K562 (cell line): ENCODE data around the gene ADIPOQ. TPM values are rescaled to one million over a fixed set of nuclear protein-coding genes. Genes with fewer than 3 reads are reported as not detected.

ENCODE experiments used
- ATAC-seq: fragments of 200-7000 bp; cut with Tn5 transposase; 3 replicates; pipeline ENCODE4 v1.9.1; 2020; ENCODE audit warnings: moderate library complexity
- BruUV-seq: library from RNA; stranded (reverse); fragments of 400-500 nt; replicated peaks from 2 replicates; lab custom pipeline; 2021; lab: Mats Ljungman, UMichigan
- CTCF ChIA-PET: fragments of 300-600 bp; formaldehyde crosslinking; extraction: SDS; loops from one replicate; lab custom pipeline; 2021; ENCODE audit warnings: low intra/inter-chr PET ratio; lab: Yijun Ruan, JAX
- POLR2A ChIA-PET: fragments of 300-600, 350-650 bp; sonication (Branson Sonifier 250); formaldehyde crosslinking; extraction: SDS; loops from one replicate; lab custom pipeline; 2021; ENCODE audit warnings: antibody characterized with exemption, inconsistent platforms; lab: Yijun Ruan, JAX
- DNase-seq, 4 experiments: peaks; one replicate each; pipeline versions ENCODE4 v3.0.0 to v3.0.0-alpha.2; 2011 to 2018; ENCODE audit warnings: low spot score in 3 of 4, mixed read lengths in 3 of 4; ENCODE audit errors: extremely low read depth in 1 of 4
- FAIRE-seq: peaks from 2 replicates; lab custom pipeline; 2011; peaks lifted over from hg19 to GRCh38; lab: Jason Lieb, UNC
- H2AFZ ChIP-seq: 2 replicates; pipeline ENCODE4 v1.6.0; 2011; ENCODE audit warnings: low read depth, low read length, control low read depth, inconsistent platforms
- H3K27ac ChIP-seq: fragments of 200-600 bp; 3 replicates; pipeline ENCODE4 v1.8.0; 2011; ENCODE audit warnings: low read depth, mild to moderate bottlenecking, control low read depth, inconsistent platforms, low read length, moderate library complexity, mixed read lengths; ENCODE audit errors: extremely low read depth
- H3K27me3 ChIP-seq, 2 experiments: fragments of 300-600 bp in 1 of 2; 2 replicates in 1 of 2; 3 replicates in 1 of 2; pipeline versions ENCODE4 v1.6.0 to v1.8.0; 2011; ENCODE audit warnings: inconsistent platforms in 2 of 2, low read length in 2 of 2, mild to moderate bottlenecking in 1 of 2, mixed read lengths in 1 of 2, moderate library complexity in 1 of 2; ENCODE audit not compliant: control insufficient read depth in 2 of 2, insufficient read depth in 2 of 2
- H3K36me3 ChIP-seq: fragments of 300-600 bp; 3 replicates; pipeline ENCODE4 v1.8.0; 2011; ENCODE audit warnings: mild to moderate bottlenecking, low read length, inconsistent platforms; ENCODE audit not compliant: control insufficient read depth, insufficient read depth
- H3K4me1 ChIP-seq, 2 experiments: fragments of 200-600 bp in 1 of 2; replicated peaks in 1 of 2; 2 replicates in 1 of 2; 3 replicates in 1 of 2; pipeline versions ENCODE4 v1.5.1 to v1.8.0; 2011; ENCODE audit warnings: inconsistent platforms in 2 of 2, low read length in 2 of 2, mild to moderate bottlenecking in 1 of 2, mixed read lengths in 1 of 2, moderate library complexity in 1 of 2; ENCODE audit not compliant: control insufficient read depth in 2 of 2, insufficient read depth in 2 of 2
- H3K4me2 ChIP-seq: 2 replicates; pipeline ENCODE4 v1.6.1; 2011; ENCODE audit warnings: low read length, control low read depth, inconsistent platforms, mixed read lengths; ENCODE audit not compliant: insufficient read depth
- H3K4me3 ChIP-seq: fragments of 200-600 bp; sonication (generic), shearing (Covaris generic); 2 replicates; pipeline ENCODE4 v1.5.1; 2016; ENCODE audit warnings: control low read depth, inconsistent platforms
- H3K79me2 ChIP-seq: fragments of 200-600 bp; 3 replicates; pipeline ENCODE4 v1.8.0; 2011; ENCODE audit warnings: low read length, inconsistent platforms; ENCODE audit not compliant: control insufficient read depth, insufficient read depth
- H3K9ac ChIP-seq, 2 experiments: 2 replicates each; pipeline versions ENCODE4 v1.6.0 to v1.6.1; 2011; ENCODE audit warnings: low read depth in 2 of 2, low read length in 2 of 2, control low read depth in 1 of 2, inconsistent platforms in 1 of 2, mild to moderate bottlenecking in 1 of 2, mixed read lengths in 1 of 2; ENCODE audit not compliant: insufficient read depth in 1 of 2
- H3K9me1 ChIP-seq: one replicate; pipeline ENCODE4 v1.6.0; 2011; ENCODE audit warnings: inconsistent platforms, mild to moderate bottlenecking, low read length, moderate library complexity; ENCODE audit not compliant: control insufficient read depth, insufficient read depth
- H3K9me3 ChIP-seq: replicated peaks from 2 replicates; pipeline ENCODE4 v1.5.1; 2011; ENCODE audit warnings: low read depth, low read length, inconsistent platforms; ENCODE audit not compliant: control insufficient read depth, insufficient read depth
- H4K20me1 ChIP-seq: replicated peaks from 2 replicates; pipeline ENCODE4 v1.6.1; 2011; ENCODE audit warnings: low read length, inconsistent platforms, mixed read lengths; ENCODE audit not compliant: control insufficient read depth, insufficient read depth
- CEBPG ChIP-seq, 3 experiments: fragments of 200-800 bp in 1 of 3; sonication (Bioruptor generic) in 1 of 3; sonication (generic) in 1 of 3; formaldehyde crosslinking in 1 of 3; IDR thresholded peaks in 2 of 3; conservative IDR thresholded peaks in 1 of 3; 2 replicates each; pipeline versions ENCODE4 v1.6.1 to v1.8.0; 2016 to 2022; ENCODE audit warnings: missing compliant biosample characterization in 2 of 3, missing genetic modification characterization in 2 of 3, mild to moderate bottlenecking in 1 of 3, missing genetic modification reagents in 1 of 3
- DPF2 ChIP-seq: fragments of 450-650 bp; IDR thresholded peaks from 2 replicates; pipeline ENCODE4 v1.6.1; 2016
- EHMT2 ChIP-seq: fragments of 450-650 bp; IDR thresholded peaks from 2 replicates; pipeline ENCODE4 v1.6.1; 2018; ENCODE audit warnings: antibody characterized with exemption
- ETV6 ChIP-seq, 3 experiments: fragments of 150-350 bp in 1 of 3; sonication (generic) in 1 of 3; formaldehyde crosslinking in 1 of 3; IDR thresholded peaks; 2 replicates each; pipeline versions ENCODE4 v1.6.1 to v1.8.0; 2014 to 2022; ENCODE audit warnings: borderline replicate concordance in 2 of 3, low read depth in 2 of 3, antibody characterized with exemption in 1 of 3, low read length in 1 of 3, mild to moderate bottlenecking in 1 of 3, missing genetic modification reagents in 1 of 3
- HLTF ChIP-seq: fragments of 450-650 bp; IDR thresholded peaks from 2 replicates; pipeline ENCODE4 v1.6.1; 2016
- MTA2 ChIP-seq: fragments of 450-650 bp; IDR thresholded peaks from 2 replicates; pipeline ENCODE4 v1.6.1; 2016; ENCODE audit warnings: low read depth
- NKRF ChIP-seq: fragments of 450-650 bp; IDR thresholded peaks from 2 replicates; pipeline ENCODE4 v1.6.1; 2016; ENCODE audit warnings: borderline replicate concordance
- PATZ1 ChIP-seq: fragments of 250-450 bp; sonication (Bioruptor Pico); IDR thresholded peaks from 2 replicates; pipeline ENCODE4 v1.5.0; 2020; ENCODE audit warnings: mild to moderate bottlenecking, borderline replicate concordance
- SMARCA4 ChIP-seq: fragments of 450-650 bp; IDR thresholded peaks from 2 replicates; pipeline ENCODE4 v1.6.1; 2016
- SMARCE1 ChIP-seq: fragments of 450-650 bp; IDR thresholded peaks from 2 replicates; pipeline ENCODE4 v1.7.1; 2016; ENCODE audit warnings: mild to moderate bottlenecking
- ZNF512 ChIP-seq: IDR thresholded peaks from 2 replicates; pipeline ENCODE4 v1.6.1; 2016; ENCODE audit warnings: missing genetic modification characterization, missing compliant biosample characterization
- WGBS: fragments of 100-300 bp; shearing (Covaris generic); methylation state at CpG from one replicate; pipeline ENCODE4 v1.1.6; 2016; ENCODE audit warnings: low coverage, mixed read lengths; ENCODE audit not compliant: insufficient coverage; ENCODE audit errors: missing lambda C conversion rate; 5-methylcytosine and 5-hydroxymethylcytosine counted together
- in situ Hi-C: fragments of 300-500 bp; cut with MboI; formaldehyde crosslinking; loops from 4 replicates; pipeline ENCODE4 v1.15.0; 2018; ENCODE audit warnings: inconsistent platforms, mixed read lengths
- intact Hi-C: fragments of 100-400 bp; cut with micrococcal nuclease; formaldehyde crosslinking; loops from 2 replicates; pipeline ENCODE4 v1.14.2; 2022
- polyA plus RNA-seq, 8 experiments: library from polyadenylated mRNA; depleted of rRNA in 4 of 8; stranded (reverse) in 5 of 8; unstranded in 3 of 8; fragments of >200 nt; fragmentation: Nextera tagmentation in 2 of 8; fragmentation: Illumina TruSeq in 1 of 8; extraction: Ambion mirVana in 2 of 8; extraction: Trizol in 1 of 8; gene quantifications; 2 replicates each; pipeline versions ENCODE4 v1.2.1 to v1.2.3, GENCODE V29; 2011 to 2014; ENCODE audit warnings: inconsistent platforms in 1 of 8, missing spikeins in 1 of 8
- total RNA-seq, 7 experiments: library from RNA; depleted of rRNA in 6 of 7; stranded (reverse); fragments of >200 nt in 6 of 7; fragmentation: Illumina TruSeq in 2 of 7; extraction: Trizol in 2 of 7; gene quantifications; 2 replicates each; pipeline versions ENCODE4 v1.2.1 to v1.2.3, GENCODE V29; 2011 to 2021; ENCODE audit warnings: low replicate concordance in 1 of 7

The ADIPOQ gene
- total and polyA plus RNA-seq, 9 of the 15 experiments (the other 6 are each of a cell fraction or from before 2014, with no cell fraction given): 0.01 to 0.04 (median 0.03) TPM; not detected in 4

DNA sequence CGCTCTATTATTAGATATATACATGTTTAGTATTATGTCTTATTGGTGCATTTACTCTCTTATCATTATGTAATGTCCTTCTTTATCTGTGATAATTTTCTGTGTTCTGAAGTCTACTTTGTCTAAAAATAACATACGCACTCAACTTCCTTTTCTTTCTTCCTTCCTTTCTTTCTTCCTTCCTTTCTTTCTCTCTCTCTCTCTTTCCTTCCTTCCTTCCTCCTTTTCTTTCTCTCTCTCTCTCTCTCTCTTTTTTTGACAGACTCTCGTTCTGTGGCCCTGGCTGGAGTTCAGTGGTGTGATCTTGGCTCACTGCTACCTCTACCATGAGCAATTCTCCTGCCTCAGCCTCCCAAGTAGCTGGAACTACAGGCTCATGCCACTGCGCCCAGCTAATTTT is 15.2 kb downstream of the ADIPOQ start:
- Histone ChIP-seq H3K9me3 (peaks cover 2% of the 10 kb centered on the region; the same call in 1 of the 2 replicates), H3K27ac (no peak overlapping the region), H3K79me2 (no peaks in the 10 kb centered on the region), H3K4me3 (no peak overlapping the region), H4K20me1 (no peaks in the 10 kb centered on the region), H3K4me1 (peaks cover 0 to 13% of the 10 kb centered on the region in 2 experiments; a peak in 3 of 5 replicates), H3K36me3 (no peaks in the 10 kb centered on the region), H3K27me3 (no peaks in the 10 kb centered on the region), H3K4me2 (no peak overlapping the region), H3K9ac (peak overlapping the region in 1 of 2 experiments; percentile 7; a peak in 1 of 4 replicates), H2AFZ (peak overlapping the region; percentile 52; the same call in 1 of the 2 replicates), H3K9me1 (no peaks in the 10 kb centered on the region)
- TF ChIP-seq DPF2: 0 out of 2 replicates have a peak, but pooled peaks have one; percentile 22
- TF ChIP-seq SMARCA4: 0 out of 2 replicates have a peak, but pooled peaks have one; percentile 19
- peak; percentile 90 for TF ChIP-seq ZNF512 (tag)
- TF ChIP-seq MTA2: peak; percentile 19; the same call in 1 of the 2 replicates
- peak; percentile 16; the same call in 1 of the 2 replicates for TF ChIP-seq EHMT2
- no peak for TF ChIP-seq PATZ1 (CRISPR knock-in tag)
- TF ChIP-seq CEBPG (CRISPR knock-in tag; IDR thresholded peaks at IDR 0.05): no peak
- TF ChIP-seq CEBPG (tag; conservative IDR thresholded peaks at IDR 0.05 in 1 of 2, IDR thresholded peaks at IDR 0.05 in 1 of 2): no peak
- TF ChIP-seq HLTF: 0 out of 2 replicates have a peak, but pooled peaks have one; percentile 19
- peak; percentile 41; the same call in 1 of the 2 replicates for TF ChIP-seq NKRF
- TF ChIP-seq ETV6 (IDR thresholded peaks at IDR 0.05; ENCODE audit: borderline replicate concordance in 1 of 2, low read depth in 2 of 2, low read length in 1 of 2): peak in 1 of 2 experiments; percentile 73; a peak in 2 of 4 replicates
- TF ChIP-seq ETV6 (CRISPR knock-in tag; IDR thresholded peaks at IDR 0.05; ENCODE audit: borderline replicate concordance): no peak
- TF ChIP-seq SMARCE1: 0 out of 2 replicates have a peak, but pooled peaks have one; percentile 17
- DNase-seq (no peak), FAIRE-seq (no peak), ATAC-seq (no peak)
- intact Hi-C loops (no loop called here), in situ Hi-C loops (no loop called here)
- 74% methylated on average over 3 of the region's 4 CpGs for WGBS
- no TSS peak for BruUV-seq
- POLR2A ChIA-PET: interaction anchor here (0.5 kb wide), 1 partner anchor 14 kb away, joined by 3 read pairs; no protein-coding TSS in a partner anchor
- CTCF ChIA-PET: no interaction called here
